ENCODE measurements around the gene SLC45A1.

SLC45A1 gene

DNA sequence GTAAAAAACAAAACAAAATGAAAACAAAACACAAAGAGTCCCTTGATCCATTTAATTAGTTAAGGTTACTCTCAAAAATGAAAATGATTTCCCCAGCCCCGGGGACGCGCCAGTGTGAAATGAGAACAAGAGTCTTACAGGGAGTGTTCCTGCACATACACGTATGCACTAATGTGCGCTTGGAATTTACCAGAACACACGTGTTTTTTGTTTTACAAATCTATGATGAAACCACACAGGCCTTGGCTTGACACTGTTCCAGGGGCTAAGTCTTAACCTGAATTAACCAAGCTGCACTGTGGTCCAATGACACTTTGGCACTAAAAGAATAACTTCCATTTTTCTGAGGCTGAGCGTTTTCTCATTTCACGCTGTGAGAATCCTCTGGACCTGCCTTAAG, 63.7 kb downstream of the SLC45A1 start:
- H3K4me3 ChIP-seq (ENCODE audit: low read length, poor library complexity, severe bottlenecking), result no peak overlapping the region
- peaks cover 44% of the 10 kb centered on the region for H3K4me1 ChIP-seq (ENCODE audit: insufficient read depth, low read length, poor library complexity, severe bottlenecking)
- H3K79me2 ChIP-seq (ENCODE audit: insufficient read depth, low read length), result peaks cover 84% of the 10 kb centered on the region
- H3K36me3 ChIP-seq (ENCODE audit: insufficient read depth, low read length), result peaks cover 33% of the 10 kb centered on the region; the same call in 1 of the 2 replicates
- no peaks in the 10 kb centered on the region; the same call in 1 of the 2 replicates for H3F3A ChIP-seq (ENCODE audit: low read depth)
- H3K4me2 ChIP-seq (ENCODE audit: low read depth, low read length, poor library complexity, severe bottlenecking), result no peak overlapping the region
- no peaks in the 10 kb centered on the region for H3K9me2 ChIP-seq (replicated peaks; ENCODE audit: low read depth, low read length)
- no peak overlapping the region for H3K9ac ChIP-seq (ENCODE audit: low read depth, low read length, poor library complexity, severe bottlenecking)
- peaks cover 70% of the 10 kb centered on the region for H4K20me1 ChIP-seq (ENCODE audit: insufficient read depth, low read length, poor library complexity, severe bottlenecking)
- TF ChIP-seq EZH2phosphoT487 (IDR thresholded peaks at IDR 0.05; ENCODE audit: borderline replicate concordance), result no peak
- TF ChIP-seq, protein P1, sequence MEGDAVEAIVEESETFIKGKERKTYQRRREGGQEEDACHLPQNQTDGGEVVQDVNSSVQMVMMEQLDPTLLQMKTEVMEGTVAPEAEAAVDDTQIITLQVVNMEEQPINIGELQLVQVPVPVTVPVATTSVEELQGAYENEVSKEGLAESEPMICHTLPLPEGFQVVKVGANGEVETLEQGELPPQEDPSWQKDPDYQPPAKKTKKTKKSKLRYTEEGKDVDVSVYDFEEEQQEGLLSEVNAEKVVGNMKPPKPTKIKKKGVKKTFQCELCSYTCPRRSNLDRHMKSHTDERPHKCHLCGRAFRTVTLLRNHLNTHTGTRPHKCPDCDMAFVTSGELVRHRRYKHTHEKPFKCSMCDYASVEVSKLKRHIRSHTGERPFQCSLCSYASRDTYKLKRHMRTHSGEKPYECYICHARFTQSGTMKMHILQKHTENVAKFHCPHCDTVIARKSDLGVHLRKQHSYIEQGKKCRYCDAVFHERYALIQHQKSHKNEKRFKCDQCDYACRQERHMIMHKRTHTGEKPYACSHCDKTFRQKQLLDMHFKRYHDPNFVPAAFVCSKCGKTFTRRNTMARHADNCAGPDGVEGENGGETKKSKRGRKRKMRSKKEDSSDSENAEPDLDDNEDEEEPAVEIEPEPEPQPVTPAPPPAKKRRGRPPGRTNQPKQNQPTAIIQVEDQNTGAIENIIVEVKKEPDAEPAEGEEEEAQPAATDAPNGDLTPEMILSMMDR (conservative IDR thresholded peaks at IDR 0.05; ENCODE audit: low read length), result no peak
- H3K27me3 ChIP-seq (ENCODE audit: insufficient read depth, low read length, poor library complexity, severe bottlenecking), result no peaks in the 10 kb centered on the region
- H3K9me3 ChIP-seq (ENCODE audit: insufficient read depth, low read depth, low read length), result no peaks in the 10 kb centered on the region
- H2AFZ ChIP-seq (ENCODE audit: low read length), result no peak overlapping the region

DNA sequence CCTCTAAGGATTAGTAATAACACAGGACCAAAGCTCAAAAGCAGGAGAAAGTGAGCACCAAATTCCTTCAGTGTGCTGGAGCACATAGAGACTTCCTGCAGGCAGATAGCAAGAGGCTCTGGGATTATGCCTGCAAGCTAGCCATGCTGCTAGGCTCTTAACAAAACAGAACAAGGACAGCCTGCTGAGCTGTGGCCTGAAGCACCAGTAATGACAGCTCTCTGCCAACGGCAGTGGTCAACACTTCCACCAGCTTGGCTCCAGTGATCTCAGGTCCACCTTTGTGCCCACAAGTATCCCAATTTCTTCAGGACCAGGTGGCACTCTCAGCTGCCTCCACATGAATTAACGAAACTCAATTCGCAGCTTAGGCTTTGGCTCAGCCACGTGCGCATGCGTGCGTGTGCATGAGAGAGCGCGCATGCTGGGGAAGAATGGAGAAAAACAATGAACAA, 64.2 kb downstream of the SLC45A1 start:
- H3K4me1 ChIP-seq (ENCODE audit: insufficient read depth, low read length, poor library complexity, severe bottlenecking), result peaks cover 43% of the 10 kb centered on the region
- no peak overlapping the region for H3K4me2 ChIP-seq (ENCODE audit: low read depth, low read length, poor library complexity, severe bottlenecking)
- H3K4me3 ChIP-seq (ENCODE audit: low read length, poor library complexity, severe bottlenecking), result no peak overlapping the region
- H3K79me2 ChIP-seq (ENCODE audit: insufficient read depth, low read length), result peaks cover 86% of the 10 kb centered on the region
- no peak overlapping the region for H3K9ac ChIP-seq (ENCODE audit: low read depth, low read length, poor library complexity, severe bottlenecking)
- no peaks in the 10 kb centered on the region for H3K27me3 ChIP-seq (ENCODE audit: insufficient read depth, low read length, poor library complexity, severe bottlenecking)
- no peaks in the 10 kb centered on the region for H3K9me3 ChIP-seq (ENCODE audit: insufficient read depth, low read depth, low read length)
- peaks cover 33% of the 10 kb centered on the region; the same call in 1 of the 2 replicates for H3K36me3 ChIP-seq (ENCODE audit: insufficient read depth, low read length)
- peaks cover 71% of the 10 kb centered on the region for H4K20me1 ChIP-seq (ENCODE audit: insufficient read depth, low read length, poor library complexity, severe bottlenecking)
- no peak overlapping the region for H2AFZ ChIP-seq (ENCODE audit: low read length)
- TF ChIP-seq EZH2phosphoT487 (IDR thresholded peaks at IDR 0.05; ENCODE audit: borderline replicate concordance), result no peak
- TF ChIP-seq, protein P1 (conservative IDR thresholded peaks at IDR 0.05; ENCODE audit: low read length), result no peak
- no peaks in the 10 kb centered on the region for H3K9me2 ChIP-seq (replicated peaks; ENCODE audit: low read depth, low read length)
- no peaks in the 10 kb centered on the region; the same call in 1 of the 2 replicates for H3F3A ChIP-seq (ENCODE audit: low read depth)

DNA sequence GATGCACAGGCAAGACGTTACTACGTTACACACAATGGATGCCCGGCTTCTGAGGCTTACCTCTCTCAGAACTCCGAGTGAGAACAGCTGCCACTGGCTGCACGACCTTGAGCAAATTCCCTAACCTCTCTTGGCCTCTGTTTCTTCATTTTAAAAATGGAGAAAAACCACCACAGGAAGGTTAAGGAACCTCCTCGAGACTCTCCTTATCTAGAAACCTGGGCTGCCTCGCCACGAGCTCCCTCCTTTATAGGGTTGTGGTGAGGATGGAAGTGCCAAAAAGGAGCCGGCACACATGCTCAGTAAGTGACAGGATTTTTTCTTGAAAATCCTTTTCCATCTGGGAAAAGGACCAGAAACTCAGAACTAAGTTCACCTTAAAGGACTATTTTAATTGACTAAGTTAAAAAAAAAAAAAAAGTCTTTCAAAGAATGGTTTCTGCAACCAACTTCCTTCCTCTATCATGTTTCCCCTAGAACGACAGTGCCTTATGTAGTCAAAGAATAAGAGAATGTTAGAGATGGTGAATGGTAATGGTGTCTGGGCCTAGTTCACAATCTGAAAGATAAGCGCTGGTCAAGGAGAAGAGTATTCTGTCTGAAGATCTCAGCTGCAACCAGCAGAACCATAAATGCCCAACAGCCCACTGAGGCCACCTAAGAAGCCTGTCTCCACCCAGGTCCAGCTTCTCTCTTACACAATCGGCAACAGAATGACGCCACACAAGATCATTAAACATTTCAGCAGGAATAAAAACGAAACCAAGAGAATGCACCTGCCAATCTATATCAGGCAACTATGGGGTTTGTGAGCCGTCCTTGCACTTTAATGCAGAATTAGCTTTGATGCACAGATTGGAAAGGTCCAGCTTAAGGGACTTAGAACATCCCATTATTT, 64.9 kb downstream of the SLC45A1 start:
- Histone ChIP-seq H3K4me2 (ENCODE audit: low read depth, low read length, poor library complexity, severe bottlenecking) (peak overlapping the region; percentile 28), H3F3A (ENCODE audit: low read depth) (no peaks in the 10 kb centered on the region; the same call in 1 of the 2 replicates), H3K4me1 (ENCODE audit: insufficient read depth, low read length, poor library complexity, severe bottlenecking) (peaks cover 36% of the 10 kb centered on the region), H2AFZ (ENCODE audit: low read length) (no peak overlapping the region), H4K20me1 (ENCODE audit: insufficient read depth, low read length, poor library complexity, severe bottlenecking) (peaks cover 66% of the 10 kb centered on the region), H3K9ac (ENCODE audit: low read depth, low read length, poor library complexity, severe bottlenecking) (no peak overlapping the region), H3K9me3 (ENCODE audit: insufficient read depth, low read depth, low read length) (no peaks in the 10 kb centered on the region), H3K4me3 (ENCODE audit: low read length, poor library complexity, severe bottlenecking) (no peak overlapping the region), H3K9me2 (replicated peaks; ENCODE audit: low read depth, low read length) (no peaks in the 10 kb centered on the region), H3K27me3 (ENCODE audit: insufficient read depth, low read length, poor library complexity, severe bottlenecking) (no peaks in the 10 kb centered on the region), H3K79me2 (ENCODE audit: insufficient read depth, low read length) (peaks cover 86% of the 10 kb centered on the region), H3K36me3 (ENCODE audit: insufficient read depth, low read length) (peaks cover 33% of the 10 kb centered on the region; the same call in 1 of the 2 replicates)
- TF ChIP-seq, protein P1 (conservative IDR thresholded peaks at IDR 0.05; ENCODE audit: low read length), result no peak
- TF ChIP-seq EZH2phosphoT487 (IDR thresholded peaks at IDR 0.05; ENCODE audit: borderline replicate concordance), result no peak

Data from Loucy (cell line).